H9 (cell line): ENCODE data around the gene CYP27A1. TPM values are rescaled to one million over a fixed set of nuclear protein-coding genes. Genes with fewer than 3 reads are reported as not detected.

ENCODE experiments used
- DNase-seq: peaks from one replicate; pipeline ENCODE4 v3.0.0-alpha.2; 2017
- H2AFZ ChIP-seq: one replicate; pipeline ENCODE4 v1.6.1; 2013; ENCODE audit warnings: mild to moderate bottlenecking, low read length, control low read depth, moderate library complexity
- H2AK5ac ChIP-seq: 2 replicates; pipeline ENCODE4 v1.6.1; 2013; ENCODE audit warnings: low read length, control low read depth, mixed read lengths; ENCODE audit not compliant: insufficient read length
- H2BK120ac ChIP-seq: one replicate; pipeline ENCODE4 v1.6.1; 2013; ENCODE audit warnings: low read depth, mild to moderate bottlenecking, low read length, control low read depth, inconsistent platforms; ENCODE audit not compliant: poor library complexity, severe bottlenecking
- H2BK12ac ChIP-seq: 2 replicates; pipeline ENCODE4 v1.6.1; 2013; ENCODE audit warnings: low read length, control low read depth, mixed read lengths, low read depth; ENCODE audit not compliant: insufficient read length
- H2BK15ac ChIP-seq: 2 replicates; pipeline ENCODE4 v1.6.1; 2013; ENCODE audit warnings: low read depth, low read length, control low read depth
- H2BK20ac ChIP-seq: one replicate; pipeline ENCODE4 v1.6.1; 2013; ENCODE audit warnings: low read depth, mild to moderate bottlenecking, low read length, control low read depth, inconsistent platforms; ENCODE audit not compliant: poor library complexity, severe bottlenecking
- H2BK5ac ChIP-seq: 2 replicates; pipeline ENCODE4 v1.6.1; 2013; ENCODE audit warnings: low read length, control low read depth, mixed read lengths; ENCODE audit not compliant: insufficient read length
- H3K14ac ChIP-seq: 2 replicates; pipeline ENCODE4 v1.6.1; 2013; ENCODE audit warnings: low read length, control low read depth; ENCODE audit not compliant: insufficient read depth
- H3K18ac ChIP-seq: 2 replicates; pipeline ENCODE4 v1.6.1; 2013; ENCODE audit warnings: low read depth, mild to moderate bottlenecking, mixed read lengths, low read length, control low read depth; ENCODE audit not compliant: insufficient read length
- H3K23ac ChIP-seq: 2 replicates; pipeline ENCODE4 v1.6.1; 2013; ENCODE audit warnings: low read length, control low read depth, mixed read lengths, low read depth; ENCODE audit not compliant: insufficient read length
- H3K23me2 ChIP-seq: 2 replicates; pipeline ENCODE4 v1.6.1; 2013; ENCODE audit warnings: low read depth, mild to moderate bottlenecking, mixed read lengths, low read length, control low read depth; ENCODE audit not compliant: insufficient read length, poor library complexity, severe bottlenecking
- H3K27ac ChIP-seq: 2 replicates; pipeline ENCODE4 v1.5.1; 2013; ENCODE audit warnings: low read length, control low read depth, mixed read lengths, low read depth; ENCODE audit not compliant: insufficient read length
- H3K27me3 ChIP-seq: 2 replicates; pipeline ENCODE4 v1.6.1; 2013; ENCODE audit warnings: low read length, control low read depth, inconsistent platforms; ENCODE audit not compliant: insufficient read depth
- H3K4ac ChIP-seq: 2 replicates; pipeline ENCODE4 v1.6.1; 2013; ENCODE audit warnings: low read depth, mild to moderate bottlenecking, control low read depth, inconsistent platforms, low read length, moderate library complexity
- H3K4me1 ChIP-seq: 2 replicates; pipeline ENCODE4 v1.6.1; 2013; ENCODE audit warnings: low read length, control low read depth, inconsistent platforms; ENCODE audit not compliant: insufficient read depth
- H3K4me2 ChIP-seq: 2 replicates; pipeline ENCODE4 v1.6.1; 2013; ENCODE audit warnings: low read length, control low read depth, mixed read lengths; ENCODE audit not compliant: insufficient read length, insufficient read depth
- H3K56ac ChIP-seq: 2 replicates; pipeline ENCODE4 v1.6.1; 2013; ENCODE audit warnings: low read depth, mild to moderate bottlenecking, mixed read lengths, low read length, control low read depth; ENCODE audit not compliant: insufficient read length
- H3K79me1 ChIP-seq: 2 replicates; pipeline ENCODE4 v1.6.1; 2013; ENCODE audit warnings: low read depth, mild to moderate bottlenecking, moderate library complexity, low read length, control low read depth, inconsistent platforms; ENCODE audit not compliant: insufficient read depth, poor library complexity, severe bottlenecking
- H3K79me2 ChIP-seq: 2 replicates; pipeline ENCODE4 v1.6.1; 2013; ENCODE audit warnings: low read length, control low read depth, inconsistent platforms; ENCODE audit not compliant: insufficient read depth
- H3K9ac ChIP-seq: 2 replicates; pipeline ENCODE4 v1.6.1; 2013; ENCODE audit warnings: low read length, control low read depth, mixed read lengths; ENCODE audit not compliant: insufficient read length; ENCODE audit errors: extremely low read depth
- H3K9me3 ChIP-seq: one replicate; pipeline ENCODE4 v1.6.1; 2013; ENCODE audit warnings: low read depth, low read length, inconsistent platforms; ENCODE audit not compliant: control insufficient read depth
- H3T11ph ChIP-seq: one replicate; pipeline ENCODE4 v1.6.1; 2013; ENCODE audit warnings: mild to moderate bottlenecking, low read length, control low read depth, inconsistent platforms
- H4K20me1 ChIP-seq: one replicate; pipeline ENCODE4 v1.6.1; 2013; ENCODE audit not compliant: control insufficient read depth, insufficient read length, insufficient read depth
- H4K5ac ChIP-seq: 2 replicates; pipeline ENCODE4 v1.6.1; 2013; ENCODE audit warnings: low read depth, mild to moderate bottlenecking, mixed read lengths, low read length, control low read depth; ENCODE audit not compliant: insufficient read length
- H4K8ac ChIP-seq: replicated peaks from 2 replicates; pipeline ENCODE4 v1.6.1; 2013; ENCODE audit warnings: low read length, control low read depth, mixed read lengths, low read depth; ENCODE audit not compliant: insufficient read length
- H4K91ac ChIP-seq: 2 replicates; pipeline ENCODE4 v1.6.1; 2013; ENCODE audit warnings: low read depth, mild to moderate bottlenecking, moderate library complexity, mixed read lengths, low read length, control low read depth; ENCODE audit not compliant: insufficient read length
- H3K27ac Mint-ChIP-seq, 3 experiments: 2 replicates in 2 of 3; 3 replicates in 1 of 3; pipeline ENCODE4 v1.8.0; 2020 to 2021; ENCODE audit warnings: mixed read lengths in 3 of 3, mild to moderate bottlenecking in 1 of 3, moderate library complexity in 1 of 3
- H3K27me3 Mint-ChIP-seq: 2 replicates; pipeline ENCODE4 v1.8.0; 2021; ENCODE audit warnings: low read depth, mild to moderate bottlenecking, moderate library complexity, mixed read lengths
- H3K36me3 Mint-ChIP-seq, 3 experiments: 2 replicates in 2 of 3; 3 replicates in 1 of 3; pipeline ENCODE4 v1.8.0; 2020 to 2021; ENCODE audit warnings: low read depth in 3 of 3, mixed read lengths in 3 of 3; ENCODE audit not compliant: insufficient read depth in 1 of 3
- H3K4me1 Mint-ChIP-seq, 2 experiments: 2 replicates each; pipeline ENCODE4 v1.8.0; 2020; ENCODE audit warnings: mixed read lengths in 2 of 2
- H3K4me3 Mint-ChIP-seq, 2 experiments: 2 replicates in 1 of 2; 3 replicates in 1 of 2; pipeline ENCODE4 v1.8.0; 2020 to 2021; ENCODE audit warnings: mild to moderate bottlenecking in 2 of 2, mixed read lengths in 2 of 2, moderate library complexity in 1 of 2
- H3K9me3 Mint-ChIP-seq, 2 experiments: 2 replicates in 1 of 2; 3 replicates in 1 of 2; pipeline ENCODE4 v1.8.0; 2020; ENCODE audit warnings: mild to moderate bottlenecking in 2 of 2, mixed read lengths in 2 of 2, moderate library complexity in 1 of 2
- CTCF ChIP-seq: fragments of 200-600 bp; sonication (generic); conservative IDR thresholded peaks from 3 replicates; pipeline ENCODE4 v1.8.0; 2021; ENCODE audit warnings: antibody characterized with exemption, mild to moderate bottlenecking
- WGBS: extraction: QIAGEN DNeasy Blood & Tissue Kit; methylation state at CpG from one replicate; pipeline ENCODE4 v1.1.7; 2013; ENCODE audit warnings: missing lambda C conversion rate, low lambda C conversion rate, mixed read lengths; ENCODE audit not compliant: insufficient read length; ENCODE audit errors: extremely low coverage; 5-methylcytosine and 5-hydroxymethylcytosine counted together
- total RNA-seq: library from RNA; stranded (reverse); gene quantifications from 2 replicates; pipeline ENCODE4 v1.2.1, GENCODE V29; 2021

CYP27A1 gene
- total RNA-seq, 1 experiment from 2014 or later = 3.1 TPM

DNA sequence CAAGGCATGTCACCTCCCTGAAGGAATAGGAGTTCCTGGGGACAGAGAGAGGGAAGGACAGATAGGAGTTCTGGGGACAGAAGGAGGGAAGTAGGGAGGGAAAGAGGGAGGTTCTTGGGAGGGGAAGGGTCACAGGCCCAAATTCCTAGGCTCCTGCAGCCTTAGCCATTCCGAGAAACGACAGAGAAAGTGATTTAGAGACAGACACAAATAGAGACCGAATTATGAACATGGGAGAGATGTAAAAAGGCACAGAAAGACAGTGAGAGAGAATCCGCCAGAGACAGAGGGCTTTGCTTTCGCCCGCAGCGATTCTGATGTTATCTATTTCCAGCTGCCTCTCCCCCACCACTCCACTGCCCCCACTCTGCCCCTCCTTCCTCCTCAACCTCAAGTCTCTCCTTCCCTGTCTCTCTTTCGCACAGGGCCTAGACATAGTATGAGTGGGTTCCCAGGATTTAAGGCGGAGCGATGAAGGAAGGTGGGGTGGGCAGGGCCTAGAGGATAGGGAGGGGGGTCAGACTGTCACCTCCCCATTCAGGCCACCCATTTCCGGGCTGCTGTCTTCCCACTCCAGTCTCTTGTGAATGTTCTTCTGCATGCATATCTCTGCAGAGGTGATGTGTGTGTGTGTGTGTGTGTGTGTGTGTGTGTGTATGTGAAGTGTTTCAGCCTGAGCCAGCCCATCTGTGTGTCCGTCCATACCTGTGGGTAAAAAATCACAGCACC lies 74.4 kb downstream of the CYP27A1 start:
- Mint-ChIP-seq H3K27ac (no peak overlapping the region; a peak in 1 of 7 replicates), H3K4me3 (no peak overlapping the region; a peak in 1 of 5 replicates), H3K36me3 (no peaks in the 10 kb centered on the region), H3K27me3 (peaks cover 86% of the 10 kb centered on the region), H3K4me1 (peaks cover 34 to 64% of the 10 kb centered on the region in 2 experiments), H3K9me3 (peaks cover 0 to 3% of the 10 kb centered on the region in 2 experiments; a peak in 1 of 5 replicates)
- WGBS = no CpG with 5 or more reads among the region's 12 CpGs
- Histone ChIP-seq H2BK120ac (no peak overlapping the region), H2AFZ (no peak overlapping the region), H3K14ac (no peak overlapping the region), H4K91ac (no peak overlapping the region), H3K18ac (no peak overlapping the region), H3K56ac (no peak overlapping the region), H3K27me3 (peaks cover 72% of the 10 kb centered on the region), H2BK20ac (no peak overlapping the region), H2AK5ac (no peak overlapping the region), H4K8ac (no peak overlapping the region), H3K4me2 (no peak overlapping the region), H3K27ac (no peak overlapping the region), H3K9ac (no peak overlapping the region), H3K4ac (no peak overlapping the region), H3T11ph (no peak overlapping the region), H2BK15ac (no peak overlapping the region), H2BK12ac (no peak overlapping the region), H4K20me1 (no peaks in the 10 kb centered on the region), H3K23me2 (peaks cover 3% of the 10 kb centered on the region), H3K79me1 (no peaks in the 10 kb centered on the region), H3K9me3 (no peaks in the 10 kb centered on the region), H2BK5ac (no peak overlapping the region), H3K79me2 (no peaks in the 10 kb centered on the region), H3K23ac (no peak overlapping the region), H4K5ac (no peak overlapping the region), H3K4me1 (no peaks in the 10 kb centered on the region; the same call in 1 of the 2 replicates)
- no peak for TF ChIP-seq CTCF
- no peak for DNase-seq
